IPS-20b (cell line): ENCODE data around the gene GPC1.

Experiments
- H3K27ac ChIP-seq: one replicate; pipeline ENCODE4 v1.5.1; 2013; ENCODE audit warnings: low read length
- H3K27me3 ChIP-seq: 2 replicates; pipeline ENCODE4 v1.6.1; 2013; ENCODE audit warnings: mild to moderate bottlenecking, low read length, inconsistent platforms; ENCODE audit not compliant: insufficient read depth
- H3K36me3 ChIP-seq: 2 replicates; pipeline ENCODE4 v1.6.1; 2013; ENCODE audit warnings: low read depth, mild to moderate bottlenecking, inconsistent platforms, low read length, moderate library complexity; ENCODE audit not compliant: insufficient read depth
- H3K4me1 ChIP-seq: 2 replicates; pipeline ENCODE4 v1.6.1; 2013; ENCODE audit warnings: mild to moderate bottlenecking, control low read depth, inconsistent platforms, low read length, moderate library complexity; ENCODE audit not compliant: insufficient read depth
- H3K4me3 ChIP-seq: 2 replicates; pipeline ENCODE4 v1.5.1; 2013; ENCODE audit warnings: mild to moderate bottlenecking, low read length, inconsistent platforms
- H3K9ac ChIP-seq: 2 replicates; pipeline ENCODE4 v1.6.1; 2013; ENCODE audit warnings: low read depth, mild to moderate bottlenecking, inconsistent platforms, low read length, moderate library complexity
- H3K9me3 ChIP-seq: 2 replicates; pipeline ENCODE4 v1.6.1; 2013; ENCODE audit warnings: mild to moderate bottlenecking, low read depth, low read length, inconsistent platforms; ENCODE audit not compliant: insufficient read depth

GPC1 gene

GRCh38 chr2:240458900-240459391, 23.5 kb downstream of the GPC1 start:
- Histone ChIP-seq H3K4me3 (no peak overlapping the region), H3K36me3 (peaks cover 5% of the 10 kb centered on the region), H3K27ac (no peak overlapping the region), H3K4me1 (peaks cover 32% of the 10 kb centered on the region), H3K9me3 (no peaks in the 10 kb centered on the region), H3K27me3 (peaks cover 35% of the 10 kb centered on the region), H3K9ac (no peak overlapping the region)

- Histone ChIP-seq H3K9ac (no peak overlapping the region), H3K4me1 (peaks cover 30% of the 10 kb centered on the region), H3K4me3 (no peak overlapping the region), H3K36me3 (peaks cover 10% of the 10 kb centered on the region), H3K27me3 (peaks cover 28% of the 10 kb centered on the region), H3K9me3 (no peaks in the 10 kb centered on the region), H3K27ac (no peak overlapping the region)
Measured at GRCh38 chr2:240459401-240460252, 24.2 kb downstream of the GPC1 start.

- Histone ChIP-seq H3K4me1 (peaks cover 24% of the 10 kb centered on the region), H3K9ac (no peak overlapping the region), H3K36me3 (peaks cover 10% of the 10 kb centered on the region), H3K4me3 (no peak overlapping the region), H3K9me3 (no peaks in the 10 kb centered on the region), H3K27ac (no peak overlapping the region), H3K27me3 (peaks cover 22% of the 10 kb centered on the region)
Measured at GRCh38 chr2:240460253-240460711, 24.8 kb downstream of the GPC1 start.

- H3K9ac ChIP-seq, result no peak overlapping the region
- H3K27me3 ChIP-seq, result peaks cover 16% of the 10 kb centered on the region
- peaks cover 10% of the 10 kb centered on the region for H3K36me3 ChIP-seq
- peaks cover 21% of the 10 kb centered on the region for H3K4me1 ChIP-seq
- no peak overlapping the region for H3K27ac ChIP-seq
- no peak overlapping the region for H3K4me3 ChIP-seq
- no peaks in the 10 kb centered on the region for H3K9me3 ChIP-seq
Measured at GRCh38 chr2:240460781-240461431, 25.4 kb downstream of the GPC1 start.

- Histone ChIP-seq H3K27me3 (peaks cover 9% of the 10 kb centered on the region), H3K9me3 (no peaks in the 10 kb centered on the region), H3K36me3 (peaks cover 10% of the 10 kb centered on the region), H3K4me3 (no peak overlapping the region), H3K27ac (no peak overlapping the region), H3K9ac (no peak overlapping the region), H3K4me1 (peaks cover 17% of the 10 kb centered on the region)
Measured at GRCh38 chr2:240461471-240462072, 26.1 kb downstream of the GPC1 start.

DNA sequence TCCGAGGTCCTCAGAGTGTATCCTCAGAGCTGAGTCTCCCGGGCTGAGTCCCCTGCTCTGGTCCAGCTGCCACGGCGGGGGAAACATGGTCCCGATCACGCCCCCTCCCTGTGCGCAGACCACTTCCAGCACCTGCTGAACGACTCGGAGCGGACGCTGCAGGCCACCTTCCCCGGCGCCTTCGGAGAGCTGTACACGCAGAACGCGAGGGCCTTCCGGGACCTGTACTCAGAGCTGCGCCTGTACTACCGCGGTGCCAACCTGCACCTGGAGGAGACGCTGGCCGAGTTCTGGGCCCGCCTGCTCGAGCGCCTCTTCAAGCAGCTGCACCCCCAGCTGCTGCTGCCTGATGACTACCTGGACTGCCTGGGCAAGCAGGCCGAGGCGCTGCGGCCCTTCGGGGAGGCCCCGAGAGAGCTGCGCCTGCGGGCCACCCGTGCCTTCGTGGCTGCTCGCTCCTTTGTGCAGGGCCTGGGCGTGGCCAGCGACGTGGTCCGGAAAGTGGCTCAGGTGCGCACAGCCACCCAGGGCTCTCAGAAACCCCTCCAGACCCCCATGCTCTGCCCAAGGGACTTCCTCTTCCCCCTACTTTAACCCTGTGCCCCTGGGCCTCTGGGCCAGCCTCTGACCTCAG, 26.7 kb downstream of the GPC1 start:
- no peak overlapping the region for H3K9ac ChIP-seq
- peaks cover 12% of the 10 kb centered on the region for H3K4me1 ChIP-seq
- no peaks in the 10 kb centered on the region for H3K9me3 ChIP-seq
- no peak overlapping the region for H3K27ac ChIP-seq
- peaks cover 10% of the 10 kb centered on the region for H3K36me3 ChIP-seq
- peaks cover 3% of the 10 kb centered on the region; the same call in 1 of the 2 replicates for H3K27me3 ChIP-seq
- no peak overlapping the region for H3K4me3 ChIP-seq

- H3K9ac ChIP-seq, result no peak overlapping the region
- H3K36me3 ChIP-seq, result peaks cover 10% of the 10 kb centered on the region
- H3K4me3 ChIP-seq, result no peak overlapping the region
- peaks cover 6% of the 10 kb centered on the region; the same call in 1 of the 2 replicates for H3K4me1 ChIP-seq
- no peaks in the 10 kb centered on the region for H3K9me3 ChIP-seq
- H3K27ac ChIP-seq, result no peak overlapping the region
- no peaks in the 10 kb centered on the region for H3K27me3 ChIP-seq
Measured at GRCh38 chr2:240462707-240463273, 27.3 kb downstream of the GPC1 start.

DNA sequence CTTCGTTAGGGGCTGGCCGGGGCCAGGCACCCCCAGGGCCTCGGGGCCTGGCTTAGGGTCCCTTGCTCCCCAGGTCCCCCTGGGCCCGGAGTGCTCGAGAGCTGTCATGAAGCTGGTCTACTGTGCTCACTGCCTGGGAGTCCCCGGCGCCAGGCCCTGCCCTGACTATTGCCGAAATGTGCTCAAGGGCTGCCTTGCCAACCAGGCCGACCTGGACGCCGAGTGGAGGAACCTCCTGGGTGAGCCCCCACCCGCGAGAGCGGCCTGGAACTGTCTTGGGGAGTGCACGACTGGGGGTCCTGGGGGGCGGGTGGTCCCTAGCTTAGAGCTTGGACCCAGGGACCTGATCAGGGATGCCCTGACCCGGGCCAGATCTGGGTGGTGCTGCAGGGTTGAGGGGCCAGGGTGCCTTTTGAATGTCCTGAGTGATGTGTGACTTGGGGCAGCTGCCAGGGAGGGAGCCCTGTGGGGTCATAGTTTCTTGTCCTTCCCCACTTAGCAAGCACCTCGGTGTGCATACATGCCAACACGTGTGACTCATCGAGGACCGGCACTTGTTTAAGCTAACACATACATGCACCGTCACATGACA, 27.9 kb downstream of the GPC1 start:
- H3K27me3 ChIP-seq, result no peaks in the 10 kb centered on the region
- no peak overlapping the region for H3K9ac ChIP-seq
- no peak overlapping the region for H3K27ac ChIP-seq
- H3K36me3 ChIP-seq, result peaks cover 10% of the 10 kb centered on the region
- no peaks in the 10 kb centered on the region for H3K9me3 ChIP-seq
- 0 out of 2 replicates have a peak, but pooled peaks cover 2% of the 10 kb centered on the region for H3K4me1 ChIP-seq
- H3K4me3 ChIP-seq, result no peak overlapping the region

- H3K4me1 ChIP-seq, result no peaks in the 10 kb centered on the region
- H3K4me3 ChIP-seq, result no peak overlapping the region
- H3K36me3 ChIP-seq, result peaks cover 10% of the 10 kb centered on the region
Measured at GRCh38 chr2:240463866-240464481, 28.5 kb downstream of the GPC1 start.

DNA sequence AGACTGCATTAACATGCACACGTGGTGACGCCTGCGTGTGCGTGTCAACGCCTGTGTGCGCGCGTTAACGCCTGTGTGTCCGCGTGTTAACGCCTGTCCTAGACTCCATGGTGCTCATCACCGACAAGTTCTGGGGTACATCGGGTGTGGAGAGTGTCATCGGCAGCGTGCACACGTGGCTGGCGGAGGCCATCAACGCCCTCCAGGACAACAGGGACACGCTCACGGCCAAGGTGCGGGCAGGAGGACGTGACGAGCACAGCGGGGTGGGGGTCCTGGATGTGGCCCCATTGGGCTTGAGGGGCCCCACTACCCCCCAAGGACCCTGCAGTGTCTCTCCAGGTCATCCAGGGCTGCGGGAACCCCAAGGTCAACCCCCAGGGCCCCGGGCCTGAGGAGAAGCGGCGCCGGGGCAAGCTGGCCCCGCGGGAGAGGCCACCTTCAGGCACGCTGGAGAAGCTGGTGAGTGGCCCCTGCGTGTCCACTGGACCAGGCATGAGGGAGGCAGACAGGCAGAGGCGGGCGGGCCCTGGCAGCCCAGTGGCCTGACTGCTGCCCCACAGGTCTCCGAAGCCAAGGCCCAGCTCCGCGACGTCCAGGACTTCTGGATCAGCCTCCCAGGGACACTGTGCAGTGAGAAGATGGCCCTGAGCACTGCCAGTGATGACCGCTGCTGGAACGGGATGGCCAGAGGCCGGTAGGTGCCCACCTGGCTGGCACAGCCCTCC, 29.2 kb downstream of the GPC1 start:
- Histone ChIP-seq H3K9me3 (no peaks in the 10 kb centered on the region), H3K36me3 (peaks cover 10% of the 10 kb centered on the region), H3K27me3 (no peaks in the 10 kb centered on the region; the same call in 1 of the 2 replicates)

More at GRCh38 chr2:240463866-240464481, 28.5 kb downstream of the GPC1 start:
- Histone ChIP-seq H3K9ac (no peak overlapping the region), H3K27me3 (no peaks in the 10 kb centered on the region), H3K27ac (no peak overlapping the region), H3K9me3 (no peaks in the 10 kb centered on the region)

More for the DNA sequence above, 29.2 kb downstream of the GPC1 start:
- no peak overlapping the region for H3K4me3 ChIP-seq
- no peaks in the 10 kb centered on the region for H3K4me1 ChIP-seq
- no peak overlapping the region for H3K27ac ChIP-seq
- no peak overlapping the region for H3K9ac ChIP-seq
